SK-N-SH (cell line): ENCODE data around the gene BAIAP2. TPM values are rescaled to one million over a fixed set of nuclear protein-coding genes. Genes with fewer than 3 reads are reported as not detected.
A peak's percentile ranks its signal among the peaks of the same experiment; 100 is the strongest.

Experiments
- CTCF ChIP-seq: fragments of 200-600 bp; sonication (generic); IDR thresholded peaks from 2 replicates; pipeline ENCODE4 v1.6.1; 2017; ENCODE audit warnings: antibody characterized with exemption, mild to moderate bottlenecking, moderate library complexity
- EP300 ChIP-seq, 2 experiments: IDR thresholded peaks; 2 replicates each; pipeline versions ENCODE4 v1.4.0 to v1.6.1; 2012; ENCODE audit warnings: borderline replicate concordance in 1 of 2, low read depth in 1 of 2, low read length in 1 of 2
- FOXJ3 ChIP-seq: sonication (generic); formaldehyde crosslinking; IDR thresholded peaks from 2 replicates; pipeline ENCODE4 v1.5.1; 2020; ENCODE audit warnings: mild to moderate bottlenecking, missing genetic modification reagents
- FOXM1 ChIP-seq: IDR thresholded peaks from 2 replicates; pipeline ENCODE4 v1.4.0; 2012; ENCODE audit warnings: low read depth, mild to moderate bottlenecking
- GABPA ChIP-seq: IDR thresholded peaks from 2 replicates; pipeline ENCODE4 v1.4.0; 2012; ENCODE audit warnings: low read depth, mild to moderate bottlenecking
- GATA2 ChIP-seq: sonication (generic); formaldehyde crosslinking; IDR thresholded peaks from 2 replicates; pipeline ENCODE4 v1.5.0; 2020; ENCODE audit warnings: mild to moderate bottlenecking, missing genetic modification reagents
- IRF3 ChIP-seq: fragments of 150-350 bp; IDR thresholded peaks from 2 replicates; pipeline ENCODE4 v1.6.1; 2016; ENCODE audit warnings: mild to moderate bottlenecking, low read depth, low read length
- MEF2A ChIP-seq: IDR thresholded peaks from 2 replicates; pipeline ENCODE4 v1.4.0; 2012; ENCODE audit warnings: low read depth, borderline replicate concordance
- MXI1 ChIP-seq: IDR thresholded peaks from 2 replicates; pipeline ENCODE4 v1.6.1; 2012; ENCODE audit warnings: mild to moderate bottlenecking, low read depth, low read length, improper control_type of control experiment
- NRF1 ChIP-seq: IDR thresholded peaks from 2 replicates; pipeline ENCODE4 v1.6.1; 2012; ENCODE audit warnings: low read depth, mild to moderate bottlenecking, low read length
- REST ChIP-seq: IDR thresholded peaks from 2 replicates; pipeline ENCODE4 v1.6.1; 2012; ENCODE audit warnings: mild to moderate bottlenecking, low read depth, low read length, moderate library complexity
- RFX5 ChIP-seq: IDR thresholded peaks from 2 replicates; pipeline ENCODE4 v1.6.1; 2012; ENCODE audit warnings: mild to moderate bottlenecking, improper control_type of control experiment, low read length
- RXRA ChIP-seq: IDR thresholded peaks from 2 replicates; pipeline ENCODE4 v1.4.0; 2012; ENCODE audit warnings: low read depth, mild to moderate bottlenecking, borderline replicate concordance
- SMC3 ChIP-seq: IDR thresholded peaks from 2 replicates; pipeline ENCODE4 v1.6.1; 2012; ENCODE audit warnings: low read depth, low read length, improper control_type of control experiment
- USF2 ChIP-seq: fragments of 150-350 bp; IDR thresholded peaks from 2 replicates; pipeline ENCODE4 v1.6.1; 2017; ENCODE audit warnings: antibody characterized with exemption, low read length, low read depth, borderline replicate concordance
- YY1 ChIP-seq: IDR thresholded peaks from 2 replicates; pipeline ENCODE4 v1.4.0; 2012; ENCODE audit warnings: low read depth, mild to moderate bottlenecking
- polyA plus RNA-seq, 3 experiments: library from polyadenylated mRNA; depleted of rRNA; stranded (reverse); fragments of >200 nt; gene quantifications; 2 replicates each; pipeline ENCODE4 v1.2.3, GENCODE V29; 2012
- TF ChIP-seq, protein P1 (sequence below): IDR thresholded peaks from 2 replicates; pipeline ENCODE4; 2012

Gene BAIAP2
- polyA plus RNA-seq, 1 of the 3 experiments (the other 2 are of a cell fraction): 19.8 TPM

- TF ChIP-seq CTCF: peak; percentile 32
- no peak for TF ChIP-seq FOXJ3 (CRISPR knock-in tag)
- no peak for TF ChIP-seq GABPA
- TF ChIP-seq EP300 (IDR thresholded peaks at IDR 0.05; ENCODE audit: borderline replicate concordance in 1 of 2, low read depth in 1 of 2, low read length in 1 of 2): no peak; a peak in 1 of 4 replicates
- no peak for TF ChIP-seq RFX5
- no peak for TF ChIP-seq USF2
- TF ChIP-seq MXI1: peak; percentile 25; the same call in 1 of the 2 replicates
- peak; percentile 74 for TF ChIP-seq YY1
- TF ChIP-seq NRF1: no peak
- peak; percentile 82 for TF ChIP-seq REST
- TF ChIP-seq GATA2 (CRISPR knock-in tag): no peak
- TF ChIP-seq FOXM1: no peak
- no peak for TF ChIP-seq MEF2A
- TF ChIP-seq, protein P1, sequence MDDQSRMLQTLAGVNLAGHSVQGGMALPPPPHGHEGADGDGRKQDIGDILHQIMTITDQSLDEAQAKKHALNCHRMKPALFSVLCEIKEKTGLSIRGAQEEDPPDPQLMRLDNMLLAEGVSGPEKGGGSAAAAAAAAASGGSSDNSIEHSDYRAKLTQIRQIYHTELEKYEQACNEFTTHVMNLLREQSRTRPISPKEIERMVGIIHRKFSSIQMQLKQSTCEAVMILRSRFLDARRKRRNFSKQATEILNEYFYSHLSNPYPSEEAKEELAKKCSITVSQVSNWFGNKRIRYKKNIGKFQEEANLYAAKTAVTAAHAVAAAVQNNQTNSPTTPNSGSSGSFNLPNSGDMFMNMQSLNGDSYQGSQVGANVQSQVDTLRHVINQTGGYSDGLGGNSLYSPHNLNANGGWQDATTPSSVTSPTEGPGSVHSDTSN: 0 out of 2 replicates have a peak, but pooled peaks have one; percentile 7
- no peak for TF ChIP-seq IRF3
- TF ChIP-seq RXRA: no peak
- TF ChIP-seq SMC3: no peak
Measured at GRCh38 chr17:80991645-80992076, 43.3 kb upstream of the BAIAP2 start, which contains the start of gene CHMP6 (continued).
